Hepatocyte (in vitro differentiated cells): ENCODE results near the gene RLN2.

Experiments used
- EZH2 ChIP-seq: fragments of 200-600 bp; sonication (generic); IDR thresholded peaks from 2 replicates; pipeline ENCODE4 v1.6.1; 2016; ENCODE audit warnings: antibody characterized with exemption, mild to moderate bottlenecking, borderline replicate concordance
- EZH2phosphoT487 ChIP-seq: fragments of 200-600 bp; sonication (generic); IDR thresholded peaks from one replicate; pipeline ENCODE4 v1.6.1; 2018; ENCODE audit warnings: antibody characterized with exemption, mild to moderate bottlenecking, low read depth, moderate library complexity; ENCODE audit not compliant: unreplicated experiment, severe bottlenecking
- TF ChIP-seq, protein P1 (sequence below): fragments of 200-600 bp; sonication (generic); IDR thresholded peaks from 2 replicates; pipeline ENCODE4 v1.5.1; 2016; ENCODE audit warnings: antibody characterized with exemption, mild to moderate bottlenecking; ENCODE audit not compliant: poor library complexity

DNA sequence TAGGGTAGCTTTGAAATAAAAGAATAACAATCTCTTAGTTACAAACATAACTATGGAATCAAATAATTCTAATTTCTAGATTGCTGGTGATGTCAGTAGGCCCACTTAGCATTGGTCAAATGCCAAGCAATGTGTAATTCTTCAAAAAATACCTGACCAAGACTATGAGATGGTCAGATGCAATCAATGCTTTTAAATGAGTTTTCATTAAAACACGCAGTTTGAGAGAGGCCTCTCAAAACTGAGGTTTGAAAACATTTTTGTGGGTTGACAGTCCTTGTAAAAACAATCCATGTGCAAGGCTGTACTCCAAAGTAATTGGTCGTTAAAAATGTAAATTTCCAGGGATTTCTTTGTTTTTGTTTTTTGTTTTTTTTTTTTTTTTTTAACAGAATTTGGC lies 1.2 kb upstream of the RLN2 start:
- TF ChIP-seq, protein P1, sequence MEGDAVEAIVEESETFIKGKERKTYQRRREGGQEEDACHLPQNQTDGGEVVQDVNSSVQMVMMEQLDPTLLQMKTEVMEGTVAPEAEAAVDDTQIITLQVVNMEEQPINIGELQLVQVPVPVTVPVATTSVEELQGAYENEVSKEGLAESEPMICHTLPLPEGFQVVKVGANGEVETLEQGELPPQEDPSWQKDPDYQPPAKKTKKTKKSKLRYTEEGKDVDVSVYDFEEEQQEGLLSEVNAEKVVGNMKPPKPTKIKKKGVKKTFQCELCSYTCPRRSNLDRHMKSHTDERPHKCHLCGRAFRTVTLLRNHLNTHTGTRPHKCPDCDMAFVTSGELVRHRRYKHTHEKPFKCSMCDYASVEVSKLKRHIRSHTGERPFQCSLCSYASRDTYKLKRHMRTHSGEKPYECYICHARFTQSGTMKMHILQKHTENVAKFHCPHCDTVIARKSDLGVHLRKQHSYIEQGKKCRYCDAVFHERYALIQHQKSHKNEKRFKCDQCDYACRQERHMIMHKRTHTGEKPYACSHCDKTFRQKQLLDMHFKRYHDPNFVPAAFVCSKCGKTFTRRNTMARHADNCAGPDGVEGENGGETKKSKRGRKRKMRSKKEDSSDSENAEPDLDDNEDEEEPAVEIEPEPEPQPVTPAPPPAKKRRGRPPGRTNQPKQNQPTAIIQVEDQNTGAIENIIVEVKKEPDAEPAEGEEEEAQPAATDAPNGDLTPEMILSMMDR, result no peak
- TF ChIP-seq EZH2, result no peak
- no peak for TF ChIP-seq EZH2phosphoT487
